ENCODE results near the gene ARF3. TPM values are rescaled to one million over a fixed set of nuclear protein-coding genes. Genes with fewer than 3 reads are reported as not detected.

ARF3 gene
- total RNA-seq, 1 donor = 73.5 TPM

DNA sequence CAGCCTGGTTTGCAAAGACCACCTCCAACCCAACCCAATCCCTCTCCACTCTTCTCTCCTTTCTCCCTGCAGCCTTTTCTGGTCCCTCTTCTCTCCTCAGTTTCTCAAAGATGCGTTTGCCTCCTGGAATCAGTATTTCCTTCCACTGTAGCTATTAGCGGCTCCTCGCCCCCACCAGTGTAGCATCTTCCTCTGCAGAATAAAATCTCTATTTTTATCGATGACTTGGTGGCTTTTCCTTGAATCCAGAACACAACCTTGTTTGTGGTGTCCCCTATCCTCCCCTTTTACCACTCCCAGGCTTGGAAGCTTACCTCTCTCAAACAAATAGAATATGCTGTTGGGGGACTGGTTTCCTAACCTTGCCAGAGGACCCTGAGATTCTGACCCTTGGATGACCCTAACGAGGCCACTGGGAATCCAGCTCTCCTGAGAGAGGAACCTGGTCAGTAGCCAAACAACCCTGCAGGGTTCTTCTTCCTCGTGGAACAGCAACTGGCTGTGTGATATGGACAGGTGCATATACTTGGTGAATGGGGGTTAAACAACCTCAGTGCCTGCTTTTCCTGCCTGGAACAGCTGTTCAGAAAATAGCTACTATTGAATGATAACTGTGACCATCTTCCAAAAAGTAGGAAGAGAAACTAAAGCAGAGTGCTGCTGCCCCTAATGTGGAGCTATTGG lies 25.3 kb upstream of the ARF3 start:
- no peak for DNase-seq (ENCODE audit: low read depth in 2 of 3, low spot score in 2 of 3)

DNA sequence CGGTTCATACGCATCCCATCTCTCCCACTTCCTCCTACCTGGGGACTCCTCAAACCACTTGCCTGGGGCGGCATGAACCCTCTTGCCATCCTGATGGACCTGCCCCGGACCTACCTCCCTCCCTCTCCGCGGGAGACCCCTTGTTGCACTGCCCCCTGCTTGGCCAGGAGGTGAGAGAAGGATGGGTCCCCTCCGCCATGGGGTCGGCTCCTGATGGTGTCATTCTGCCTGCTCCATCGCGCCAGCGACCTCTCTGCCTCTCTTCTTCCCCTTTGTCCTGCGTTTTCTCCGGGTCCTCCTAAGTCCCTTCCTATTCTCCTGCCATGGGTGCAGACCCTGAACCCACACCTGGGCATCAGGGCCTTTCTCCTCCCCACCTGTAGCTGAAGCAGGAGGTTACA lies 24.5 kb upstream of the ARF3 start:
- no peak for DNase-seq (ENCODE audit: low read depth in 2 of 3, low spot score in 2 of 3)

DNA sequence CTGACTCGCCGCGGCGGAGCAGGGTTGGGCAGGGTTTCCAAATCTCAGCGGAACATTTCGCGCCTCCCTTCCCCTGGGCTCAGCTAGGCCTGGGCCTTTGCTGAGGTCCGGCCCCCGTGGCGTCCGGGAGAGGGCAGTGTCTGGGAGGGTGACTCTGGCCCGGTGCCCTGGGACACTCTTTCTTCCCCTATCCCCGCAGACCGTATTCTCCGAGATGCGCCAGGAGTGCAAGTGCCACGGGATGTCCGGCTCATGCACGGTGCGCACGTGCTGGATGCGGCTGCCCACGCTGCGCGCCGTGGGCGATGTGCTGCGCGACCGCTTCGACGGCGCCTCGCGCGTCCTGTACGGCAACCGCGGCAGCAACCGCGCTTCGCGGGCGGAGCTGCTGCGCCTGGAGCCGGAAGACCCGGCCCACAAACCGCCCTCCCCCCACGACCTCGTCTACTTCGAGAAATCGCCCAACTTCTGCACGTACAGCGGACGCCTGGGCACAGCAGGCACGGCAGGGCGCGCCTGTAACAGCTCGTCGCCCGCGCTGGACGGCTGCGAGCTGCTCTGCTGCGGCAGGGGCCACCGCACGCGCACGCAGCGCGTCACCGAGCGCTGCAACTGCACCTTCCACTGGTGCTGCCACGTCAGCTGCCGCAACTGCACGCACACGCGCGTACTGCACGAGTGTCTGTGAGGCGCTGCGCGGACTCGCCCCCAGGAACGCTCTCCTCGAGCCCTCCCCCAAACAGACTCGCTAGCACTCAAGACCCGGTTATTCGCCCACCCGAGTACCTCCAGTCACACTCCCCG lies 23.9 kb upstream of the ARF3 start:
- peak in 1 of 3 donors; percentile 53 for DNase-seq (ENCODE audit: low read depth in 2 of 3, low spot score in 2 of 3)

DNA sequence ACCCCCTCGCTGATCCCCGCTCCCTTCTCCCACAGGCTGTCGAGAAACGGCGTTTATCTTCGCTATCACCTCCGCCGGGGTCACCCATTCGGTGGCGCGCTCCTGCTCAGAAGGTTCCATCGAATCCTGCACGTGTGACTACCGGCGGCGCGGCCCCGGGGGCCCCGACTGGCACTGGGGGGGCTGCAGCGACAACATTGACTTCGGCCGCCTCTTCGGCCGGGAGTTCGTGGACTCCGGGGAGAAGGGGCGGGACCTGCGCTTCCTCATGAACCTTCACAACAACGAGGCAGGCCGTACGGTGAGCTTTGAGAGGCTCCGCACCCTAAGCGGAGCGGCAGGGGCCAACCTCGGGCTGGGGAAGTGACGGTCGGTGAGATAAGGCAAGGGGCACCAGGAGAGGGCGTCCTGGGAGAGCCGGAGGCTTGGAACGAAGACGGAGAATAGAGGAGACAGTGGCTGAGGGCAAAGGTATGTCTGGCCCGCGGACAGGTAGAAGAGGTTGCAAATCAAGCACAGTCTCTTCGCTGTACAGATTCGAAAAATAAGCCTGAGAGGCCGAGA lies 23.2 kb upstream of the ARF3 start:
- no peak for DNase-seq (ENCODE audit: low read depth in 2 of 3, low spot score in 2 of 3)

DNA sequence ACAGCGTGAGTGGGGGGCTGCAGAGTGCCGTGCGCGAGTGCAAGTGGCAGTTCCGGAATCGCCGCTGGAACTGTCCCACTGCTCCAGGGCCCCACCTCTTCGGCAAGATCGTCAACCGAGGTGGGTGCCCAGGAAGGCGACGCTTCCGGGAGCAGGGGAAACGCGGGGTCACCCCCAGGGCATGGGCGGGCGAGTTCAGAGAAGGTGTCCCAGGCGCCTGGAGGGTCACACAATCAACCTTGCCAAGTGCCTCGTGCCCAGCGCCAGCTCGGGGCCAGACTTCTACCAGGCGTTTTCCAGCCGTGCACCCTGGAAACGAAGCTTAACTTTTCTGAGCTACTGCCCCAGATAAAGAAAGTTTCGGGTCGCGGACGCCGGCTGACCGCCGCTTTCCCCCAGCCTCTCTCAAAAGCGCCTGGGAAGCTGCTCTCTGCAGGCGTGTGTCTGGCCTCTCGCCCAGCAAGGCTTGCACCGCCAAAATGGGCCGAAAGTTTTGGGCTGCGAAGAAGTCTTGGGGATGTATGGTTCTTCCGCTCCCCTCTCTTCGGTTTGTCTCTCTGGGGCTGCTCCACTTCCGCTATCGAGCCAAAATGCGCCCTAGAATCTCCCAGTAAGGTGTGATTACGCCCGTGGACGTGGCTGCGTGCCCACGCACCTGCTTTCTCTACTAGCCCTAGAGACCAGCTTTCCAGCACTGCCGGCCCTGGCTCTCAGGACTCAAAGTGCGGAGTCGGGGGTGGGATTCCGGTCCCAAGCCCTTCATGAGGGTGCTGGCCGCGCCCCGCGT lies 22.5 kb upstream of the ARF3 start:
- DNase-seq (ENCODE audit: low read depth in 2 of 3, low spot score in 2 of 3) = no peak

DNA sequence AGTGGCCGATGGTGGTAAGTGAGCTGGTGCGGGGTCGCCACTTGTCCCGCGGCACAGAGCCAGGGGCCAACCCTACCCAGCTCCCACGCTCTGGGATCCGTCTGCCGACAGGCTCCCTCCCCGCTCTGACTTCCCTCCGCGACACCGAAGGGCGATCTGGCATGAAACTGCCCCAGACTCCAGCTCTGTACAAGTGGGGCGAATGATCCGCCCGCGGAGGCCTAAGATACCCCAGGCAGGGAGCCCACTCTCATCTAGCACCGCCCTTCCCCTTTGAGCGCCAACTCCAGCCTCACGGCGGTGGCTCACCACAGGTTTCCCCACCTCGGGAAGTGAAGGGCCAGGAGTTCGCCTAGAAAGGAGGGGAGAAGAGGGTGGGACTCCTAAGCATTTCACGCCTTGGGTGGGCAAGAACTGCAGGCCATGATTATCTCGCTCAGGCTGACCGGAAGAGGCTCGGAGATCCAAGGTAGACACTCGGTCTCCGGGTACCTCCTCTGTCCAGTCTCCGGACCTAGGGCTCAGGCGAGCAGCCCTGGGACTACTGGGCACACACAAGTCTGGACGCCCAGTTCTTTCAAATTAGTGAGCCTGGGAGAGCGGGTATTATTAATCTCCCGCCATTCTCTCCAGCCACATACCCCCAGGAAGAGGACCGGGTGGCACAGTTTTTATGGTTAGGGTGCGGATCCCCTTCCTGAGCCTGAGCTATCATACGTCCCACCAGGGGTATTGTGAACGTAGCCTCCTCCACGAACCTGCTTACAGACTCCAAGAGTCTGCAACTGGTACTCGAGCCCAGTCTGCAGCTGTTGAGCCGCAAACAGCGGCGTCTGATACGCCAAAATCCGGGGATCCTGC lies 21.7 kb upstream of the ARF3 start:
- DNase-seq (ENCODE audit: low read depth in 2 of 3, low spot score in 2 of 3) = no peak

DNA sequence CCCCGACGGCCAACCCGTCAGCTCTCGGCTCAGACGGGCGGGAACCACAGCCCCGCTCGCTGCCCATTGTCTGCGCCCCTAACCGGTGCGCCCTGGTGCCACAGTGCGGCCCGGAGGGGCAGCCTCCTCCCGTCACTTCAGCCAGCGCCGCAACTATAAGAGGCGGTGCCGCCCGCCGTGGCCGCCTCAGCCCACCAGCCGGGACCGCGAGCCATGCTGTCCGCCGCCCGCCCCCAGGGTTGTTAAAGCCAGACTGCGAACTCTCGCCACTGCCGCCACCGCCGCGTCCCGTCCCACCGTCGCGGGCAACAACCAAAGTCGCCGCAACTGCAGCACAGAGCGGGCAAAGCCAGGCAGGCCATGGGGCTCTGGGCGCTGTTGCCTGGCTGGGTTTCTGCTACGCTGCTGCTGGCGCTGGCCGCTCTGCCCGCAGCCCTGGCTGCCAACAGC lies 21.0 kb upstream of the ARF3 start, which contains the start of gene WNT1:
Gene WNT1 (plus strand): TSS at position 32 of the 450 bp plus-strand sequence. CDS start 329 bp downstream, at position 361.
- DNase-seq (ENCODE audit: low read depth in 2 of 3, low spot score in 2 of 3) = no peak

DNA sequence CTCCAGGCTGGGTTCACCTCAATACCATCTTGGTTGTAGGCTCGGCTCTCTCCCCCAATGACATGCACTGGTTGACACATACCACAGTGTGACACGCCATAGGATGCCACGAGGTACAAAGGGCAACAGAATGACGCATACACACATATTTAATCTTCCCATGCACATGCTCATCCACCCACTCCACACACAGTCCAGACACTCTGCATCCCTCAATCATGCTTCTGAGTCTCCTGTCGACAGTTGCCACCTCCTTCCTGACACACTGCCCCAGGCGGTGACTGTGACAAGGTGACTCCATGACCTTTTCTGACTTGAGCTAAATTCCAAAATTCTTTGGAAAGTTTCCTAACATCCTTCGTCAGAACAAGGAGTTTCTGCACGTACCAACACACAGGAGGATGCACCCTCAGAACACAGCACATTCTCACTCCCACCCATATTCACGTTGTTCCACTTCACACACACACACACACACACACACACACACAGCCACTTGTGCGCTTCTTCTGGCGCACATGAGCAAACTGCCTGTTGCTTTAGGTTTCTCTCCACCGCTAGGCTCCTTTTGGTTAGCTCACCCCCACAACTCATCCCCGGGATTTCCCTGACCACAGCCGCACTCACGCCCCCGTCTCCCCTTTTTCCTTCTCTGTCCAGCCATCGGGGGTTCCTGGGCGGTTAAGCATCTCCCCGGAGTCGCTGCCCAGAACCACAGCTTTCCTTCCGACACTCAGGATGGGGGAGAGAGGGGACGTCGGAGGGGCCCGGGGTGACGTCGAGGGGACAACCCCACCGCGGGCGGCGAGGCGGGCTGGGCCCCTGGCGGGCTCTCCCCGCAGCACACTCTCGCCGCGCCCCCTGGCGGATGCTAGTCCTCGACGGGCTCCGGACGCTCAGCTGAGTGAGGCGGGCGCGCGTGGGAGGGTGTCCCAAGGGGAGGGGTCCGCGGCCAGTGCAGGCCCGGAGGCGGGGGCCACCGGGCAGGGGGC lies 20.3 kb upstream of the ARF3 start:
- peak; percentile 68 to 87 (median 86) for DNase-seq (ENCODE audit: low read depth in 2 of 3, low spot score in 2 of 3)

DNA sequence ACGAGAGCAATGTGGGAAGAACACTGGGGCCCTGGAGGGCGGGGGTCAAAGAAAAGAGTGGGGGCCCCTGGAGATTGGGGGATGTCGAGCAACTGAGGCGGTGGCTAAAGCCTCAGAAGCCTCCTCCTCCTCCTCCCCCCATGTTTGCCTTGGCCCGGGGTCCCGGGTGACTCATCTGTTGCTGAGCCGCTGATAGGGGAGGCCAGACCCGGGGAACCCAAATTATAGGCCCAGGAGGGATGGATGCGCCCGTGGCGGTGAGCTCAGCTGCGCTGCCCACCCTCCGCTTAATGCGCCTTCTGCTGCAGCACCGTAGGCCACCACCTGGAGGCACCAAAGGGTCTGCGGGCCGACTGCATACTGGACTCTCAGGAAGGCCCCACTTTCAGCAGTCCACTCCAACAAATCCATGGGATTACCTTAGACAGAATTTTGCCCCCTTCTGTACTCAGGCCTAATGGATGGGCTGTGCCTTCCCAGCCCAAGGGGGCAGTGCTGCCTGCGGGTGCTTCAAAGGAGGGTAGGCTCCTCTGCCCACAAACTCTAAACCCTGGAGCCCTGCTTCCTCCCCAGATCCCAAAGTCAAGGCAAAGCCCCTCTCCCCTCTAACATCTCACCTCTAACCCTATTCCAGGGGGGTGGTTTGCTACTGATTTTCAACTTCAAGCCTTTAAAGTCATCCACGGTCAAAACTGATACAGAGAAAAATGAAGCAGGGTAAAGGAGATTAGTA lies 16.8 kb upstream of the ARF3 start:
- peak in 1 of 3 donors; percentile 45 for DNase-seq (ENCODE audit: low read depth in 2 of 3, low spot score in 2 of 3)

DNA sequence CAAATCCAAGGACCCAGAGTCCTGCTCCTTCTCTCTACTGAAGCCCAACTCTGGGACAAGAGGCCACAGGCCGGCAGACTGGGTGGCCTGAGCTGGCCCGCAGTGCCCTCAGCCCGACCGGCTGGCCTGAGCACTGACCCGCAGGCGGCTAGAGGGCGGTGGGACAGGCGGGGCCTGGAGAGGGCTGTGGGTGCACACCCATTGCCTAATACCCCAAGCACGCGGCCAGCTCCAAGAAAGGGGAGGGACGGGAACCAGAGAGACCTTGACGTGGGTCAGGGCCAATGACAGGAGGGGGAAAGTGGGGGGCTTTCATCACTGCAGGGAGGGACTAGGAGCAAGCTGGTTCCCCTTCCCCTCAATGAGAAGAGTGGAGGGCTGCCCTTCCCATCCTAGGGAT lies 16.2 kb upstream of the ARF3 start:
- no peak for DNase-seq (ENCODE audit: low read depth in 2 of 3, low spot score in 2 of 3)

DNA sequence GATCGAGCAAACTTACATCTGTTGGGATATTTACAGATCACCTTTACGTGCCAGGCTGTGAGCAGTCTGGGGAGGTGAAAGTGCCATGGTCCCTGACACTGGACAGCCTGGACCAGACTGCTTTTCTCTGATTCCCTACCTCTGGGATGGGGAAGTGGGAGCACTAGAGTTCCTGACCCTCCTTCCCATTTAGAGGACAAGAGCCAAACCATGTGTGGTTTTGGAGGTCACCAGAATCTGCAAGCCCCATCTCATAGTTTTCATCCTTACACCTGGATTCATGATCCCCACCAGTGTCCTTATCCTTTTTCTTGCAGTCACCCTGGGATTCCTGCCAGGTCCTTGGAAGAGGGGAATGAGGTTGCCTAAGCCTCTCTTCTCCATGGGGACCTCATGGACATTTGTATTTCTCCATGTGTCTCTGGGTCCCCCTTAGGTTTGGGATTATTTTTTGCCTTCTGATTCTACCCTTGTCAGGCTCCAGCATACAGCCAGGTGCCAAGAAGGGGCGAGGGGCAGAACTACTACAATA lies 15.7 kb upstream of the ARF3 start:
- no peak for DNase-seq (ENCODE audit: low read depth in 2 of 3, low spot score in 2 of 3)

DNA sequence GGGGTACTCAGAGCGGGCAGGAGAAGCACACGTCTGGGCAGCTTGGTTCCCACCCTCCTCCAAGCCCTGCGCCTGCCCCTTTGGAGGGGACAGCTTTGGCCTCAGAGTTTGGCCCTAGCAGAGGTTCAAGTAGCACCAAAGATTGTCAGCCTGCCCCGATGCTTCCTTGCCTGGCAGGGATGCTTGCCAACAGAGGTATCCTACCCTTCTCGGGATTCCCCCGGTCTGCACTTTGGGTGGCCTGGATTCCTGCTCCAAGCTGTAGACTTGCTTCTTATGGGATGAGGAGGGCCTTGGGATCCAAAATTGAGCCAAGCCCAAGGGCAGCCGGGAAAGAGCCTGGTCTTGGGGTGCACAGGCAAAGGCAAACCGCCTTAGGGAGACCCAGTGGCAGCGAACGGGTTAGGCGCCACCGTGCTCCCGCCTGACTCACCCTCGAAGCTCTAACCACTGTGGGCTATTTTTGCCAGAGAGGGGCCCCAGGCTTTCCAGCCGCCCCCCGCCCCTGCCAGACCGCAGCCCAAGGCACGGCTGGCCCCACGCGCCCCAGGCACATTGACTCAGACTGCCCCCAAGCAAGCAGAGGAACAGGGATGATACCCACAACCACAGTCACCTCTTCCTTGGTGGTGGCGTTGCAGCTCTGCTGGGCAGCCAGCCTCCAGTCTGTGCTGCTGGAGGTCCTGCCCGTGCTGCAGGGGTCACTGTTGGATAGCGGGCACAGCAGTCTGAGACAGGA lies 15.1 kb upstream of the ARF3 start:
- DNase-seq (ENCODE audit: low read depth in 2 of 3, low spot score in 2 of 3) = peak in 2 of 3 donors; percentile 58 to 73

DNA sequence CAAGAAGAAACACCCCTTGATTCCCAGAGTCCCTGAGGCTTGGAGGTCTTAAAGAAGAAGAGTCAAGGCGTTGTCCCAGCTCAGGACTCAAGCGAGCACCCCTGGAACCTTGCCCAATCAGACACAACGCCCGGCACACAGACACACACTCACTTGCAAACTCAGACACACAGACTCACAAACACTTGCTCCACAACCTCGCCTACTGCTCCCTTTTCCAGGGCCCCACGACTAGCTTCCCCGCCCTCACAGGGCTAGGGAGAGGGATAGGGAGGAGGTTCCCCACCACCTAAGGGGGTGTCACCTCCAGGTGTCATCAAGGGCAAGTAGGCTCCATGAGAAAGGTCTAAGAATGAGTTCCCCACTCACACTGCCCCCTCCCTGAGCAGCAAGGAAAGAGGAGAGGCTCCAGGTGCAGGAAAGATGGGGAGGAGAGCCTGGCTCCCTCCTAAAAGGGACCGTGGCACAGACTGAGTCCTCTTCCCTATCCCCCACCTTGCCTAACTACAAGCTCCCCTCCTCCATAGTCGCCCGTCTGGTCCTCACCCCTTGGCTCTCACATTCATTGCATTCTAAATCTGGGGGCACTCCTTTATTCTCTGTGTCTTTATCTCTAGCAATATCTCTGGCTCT lies 13.5 kb upstream of the ARF3 start:
- no peak for DNase-seq (ENCODE audit: low read depth in 2 of 3, low spot score in 2 of 3)

DNA sequence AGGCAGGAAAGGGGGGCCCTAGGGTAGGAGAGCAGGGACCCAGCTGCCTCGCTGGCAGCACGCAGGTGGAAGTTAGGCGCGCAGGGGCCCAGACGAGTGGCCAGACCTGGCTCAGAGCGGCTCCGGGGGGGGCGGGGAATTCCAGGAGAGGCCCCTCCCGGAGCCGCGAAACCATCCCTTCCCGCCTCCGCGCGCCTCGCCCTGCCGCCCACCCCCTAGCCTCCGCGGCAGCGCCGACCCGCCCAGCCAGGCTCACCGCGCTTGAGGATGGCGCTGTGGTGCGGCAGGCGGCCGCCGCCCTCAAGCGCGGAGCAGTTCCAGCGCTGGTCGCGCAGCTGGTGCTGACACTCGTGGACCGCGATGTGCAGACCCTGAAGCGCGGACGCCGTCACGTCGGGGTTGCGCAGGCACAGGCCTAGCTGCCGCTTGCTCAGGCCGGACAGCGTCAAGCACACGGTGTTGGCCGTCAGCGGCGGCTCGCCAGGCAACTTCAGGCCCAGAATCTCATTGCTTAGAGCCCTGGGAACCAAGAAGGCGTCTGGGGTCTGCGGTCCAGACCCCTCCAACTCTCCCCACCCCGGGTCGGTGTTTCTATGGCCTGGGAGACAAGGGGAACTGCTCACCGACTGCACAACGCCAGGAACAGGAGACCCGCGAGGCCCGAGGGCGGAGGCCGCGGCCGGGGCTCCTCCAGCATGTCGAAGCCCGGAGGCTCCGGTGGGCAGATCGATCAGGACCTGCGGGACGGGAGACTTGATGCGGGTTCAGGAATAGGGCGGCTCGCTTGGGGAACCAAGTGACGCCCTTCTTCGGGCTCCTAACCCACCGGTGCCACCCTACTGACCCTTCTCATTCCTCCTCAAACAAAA lies 12.8 kb upstream of the ARF3 start:
- no peak for DNase-seq (ENCODE audit: low read depth in 2 of 3, low spot score in 2 of 3)

DNA sequence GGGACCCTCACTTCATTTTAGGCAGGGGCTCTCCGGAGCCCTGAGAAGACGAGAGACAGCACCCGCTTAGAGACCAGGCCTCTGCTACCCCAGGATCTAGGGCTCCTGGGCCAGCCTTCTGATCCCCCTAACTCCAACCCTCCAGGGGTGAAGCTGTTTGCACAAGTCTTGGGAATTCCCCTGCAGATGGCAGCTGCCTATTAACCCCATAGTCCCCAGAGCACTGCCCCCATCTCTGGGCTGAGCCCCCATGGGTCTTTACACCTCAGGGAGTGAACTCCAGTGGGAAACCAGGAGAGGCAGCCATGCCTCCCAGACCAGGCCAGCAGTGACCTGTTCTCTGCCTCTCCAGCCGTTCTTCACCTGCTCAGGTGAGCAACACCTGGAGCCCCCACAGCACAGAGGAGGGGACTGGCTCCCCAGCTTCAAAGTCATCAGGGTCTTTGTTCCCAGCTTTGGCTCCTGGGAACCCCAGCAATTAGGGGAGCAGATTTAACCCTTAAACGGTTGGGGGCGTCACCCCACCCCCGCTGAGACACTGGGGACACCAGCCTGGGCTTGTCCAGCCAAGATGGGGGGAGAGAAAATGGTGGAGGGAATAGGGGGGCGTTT lies 12.0 kb upstream of the ARF3 start:
- no peak for DNase-seq (ENCODE audit: low read depth in 2 of 3, low spot score in 2 of 3)

Data from hematopoietic multipotent progenitor cell (in vitro differentiated cells).